ENCODE measurements around the gene SEMA6D.

SEMA6D gene

GRCh38 chr15:47768735-47769134 lies 51.4 kb downstream of the SEMA6D start:
- DNase-seq, result no peak
- no peak for TF ChIP-seq CTCF (IDR thresholded peaks at IDR 0.05; ENCODE audit: low read depth, low read length)
- Histone ChIP-seq H3K4me3 (ENCODE audit: low read depth, low read length) (no peak overlapping the region), H3K4me1 (no peaks in the 10 kb centered on the region), H3K36me3 (no peaks in the 10 kb centered on the region), H3K9me3 (no peaks in the 10 kb centered on the region), H3K27me3 (no peaks in the 10 kb centered on the region)

- no peaks in the 10 kb centered on the region for H3K27me3 ChIP-seq
Measured at GRCh38 chr15:47769166-47769565, 51.9 kb downstream of the SEMA6D start.

GRCh38 chr15:47773143-47773542 lies 55.8 kb downstream of the SEMA6D start:
- no peak for TF ChIP-seq CTCF (IDR thresholded peaks at IDR 0.05; ENCODE audit: low read depth, low read length)
- no peaks in the 10 kb centered on the region for H3K27me3 ChIP-seq
- no peak for DNase-seq
- H3K36me3 ChIP-seq, result no peaks in the 10 kb centered on the region
- no peaks in the 10 kb centered on the region for H3K9me3 ChIP-seq
- H3K4me1 ChIP-seq, result no peaks in the 10 kb centered on the region
- no peak overlapping the region for H3K4me3 ChIP-seq (ENCODE audit: low read depth, low read length)

More at GRCh38 chr15:47769166-47769565, 51.9 kb downstream of the SEMA6D start:
- DNase-seq, result no peak
- Histone ChIP-seq H3K36me3 (no peaks in the 10 kb centered on the region), H3K4me1 (no peaks in the 10 kb centered on the region), H3K9me3 (no peaks in the 10 kb centered on the region), H3K4me3 (ENCODE audit: low read depth, low read length) (no peak overlapping the region)
- no peak for TF ChIP-seq CTCF (IDR thresholded peaks at IDR 0.05; ENCODE audit: low read depth, low read length)

GRCh38 chr15:47778263-47778770 lies 61.0 kb downstream of the SEMA6D start:
- Histone ChIP-seq H3K36me3 (no peaks in the 10 kb centered on the region), H3K4me1 (no peaks in the 10 kb centered on the region), H3K9me3 (no peaks in the 10 kb centered on the region), H3K4me3 (ENCODE audit: low read depth, low read length) (no peak overlapping the region), H3K27me3 (no peaks in the 10 kb centered on the region)
- no peak for DNase-seq
- TF ChIP-seq CTCF (IDR thresholded peaks at IDR 0.05; ENCODE audit: low read depth, low read length), result no peak

- TF ChIP-seq CTCF (IDR thresholded peaks at IDR 0.05; ENCODE audit: low read depth, low read length), result no peak
- H3K4me3 ChIP-seq (ENCODE audit: low read depth, low read length), result no peak overlapping the region
- no peaks in the 10 kb centered on the region for H3K27me3 ChIP-seq
- H3K36me3 ChIP-seq, result no peaks in the 10 kb centered on the region
- no peaks in the 10 kb centered on the region for H3K9me3 ChIP-seq
- no peaks in the 10 kb centered on the region for H3K4me1 ChIP-seq
- no peak for DNase-seq
Measured at GRCh38 chr15:47780971-47781370, 63.7 kb downstream of the SEMA6D start.

- Histone ChIP-seq H3K4me3 (ENCODE audit: low read depth, low read length) (no peak overlapping the region), H3K27me3 (no peaks in the 10 kb centered on the region), H3K4me1 (no peaks in the 10 kb centered on the region), H3K36me3 (no peaks in the 10 kb centered on the region), H3K9me3 (no peaks in the 10 kb centered on the region)
- DNase-seq, result no peak
- no peak for TF ChIP-seq CTCF (IDR thresholded peaks at IDR 0.05; ENCODE audit: low read depth, low read length)
Measured at GRCh38 chr15:47781527-47781926, 64.2 kb downstream of the SEMA6D start.
